KMS-11 (cell line): ENCODE measurements around the gene JPH4.
A peak's percentile ranks its signal among the peaks of the same experiment; 100 is the strongest.

ENCODE experiments used
- H2AFZ ChIP-seq: fragments of 200-600 bp; sonication (generic); 2 replicates; pipeline ENCODE4 v1.6.1; 2016; ENCODE audit warnings: antibody characterized with exemption, mixed run types, low read depth
- H3K27ac ChIP-seq: fragments of 200-600 bp; sonication (generic); 2 replicates; pipeline ENCODE4 v1.6.1; 2016; ENCODE audit warnings: mild to moderate bottlenecking, mixed run types
- H3K27me3 ChIP-seq: fragments of 200-600 bp; sonication (generic); 2 replicates; pipeline ENCODE4 v1.6.1; 2017; ENCODE audit warnings: mild to moderate bottlenecking, low read depth, mixed run types, moderate library complexity; ENCODE audit not compliant: insufficient read depth
- H3K36me3 ChIP-seq: fragments of 200-600 bp; sonication (generic); 2 replicates; pipeline ENCODE4 v1.6.1; 2017; ENCODE audit warnings: mild to moderate bottlenecking, mixed run types; ENCODE audit not compliant: insufficient read depth
- H3K4me1 ChIP-seq: fragments of 200-600 bp; sonication (generic); 2 replicates; pipeline ENCODE4 v1.6.1; 2016; ENCODE audit warnings: mild to moderate bottlenecking, low read depth, mixed run types; ENCODE audit not compliant: poor library complexity, severe bottlenecking
- H3K4me2 ChIP-seq: fragments of 200-600 bp; sonication (generic); 2 replicates; pipeline ENCODE4 v1.7.0; 2016; ENCODE audit warnings: mild to moderate bottlenecking, mixed run types
- H3K4me3 ChIP-seq: fragments of 200-600 bp; sonication (generic); IDR thresholded peaks from 2 replicates; pipeline ENCODE4 v1.6.1; 2017; ENCODE audit warnings: low read depth, low read length, mixed read lengths; ENCODE audit not compliant: insufficient read depth
- H3K79me2 ChIP-seq: fragments of 200-600 bp; sonication (generic); 2 replicates; pipeline ENCODE4 v1.6.1; 2016; ENCODE audit warnings: low read depth, mixed run types; ENCODE audit not compliant: insufficient read depth
- H3K9ac ChIP-seq: fragments of 200-600 bp; sonication (generic); 2 replicates; pipeline ENCODE4 v1.6.1; 2016; ENCODE audit warnings: mild to moderate bottlenecking, mixed run types
- H4K20me1 ChIP-seq: fragments of 200-600 bp; sonication (generic); 2 replicates; pipeline ENCODE4 v1.6.1; 2016; ENCODE audit warnings: mild to moderate bottlenecking, mixed run types; ENCODE audit not compliant: insufficient read depth
- CTCF ChIP-seq: fragments of 200-600 bp; sonication (generic); conservative IDR thresholded peaks from 2 replicates; pipeline ENCODE4 v1.6.1; 2017; ENCODE audit warnings: low read depth, mild to moderate bottlenecking, antibody characterized with exemption, low read length, moderate library complexity, mixed read lengths

The JPH4 gene

GRCh38 chr14:23570806-23571483 is 7.6 kb downstream of the JPH4 start:
- Histone ChIP-seq H3K9ac (no peak overlapping the region), H3K4me2 (no peak overlapping the region), H4K20me1 (no peaks in the 10 kb centered on the region), H3K27ac (no peak overlapping the region), H2AFZ (no peak overlapping the region), H3K79me2 (no peaks in the 10 kb centered on the region), H3K27me3 (no peaks in the 10 kb centered on the region), H3K36me3 (no peaks in the 10 kb centered on the region), H3K4me3 (no peak overlapping the region), H3K4me1 (peaks cover 8% of the 10 kb centered on the region)
- no peak for TF ChIP-seq CTCF

GRCh38 chr14:23569443-23570151 is 9.0 kb downstream of the JPH4 start:
- no peaks in the 10 kb centered on the region for H3K36me3 ChIP-seq
- H4K20me1 ChIP-seq, result no peaks in the 10 kb centered on the region
- H3K9ac ChIP-seq, result no peak overlapping the region
- no peak overlapping the region for H3K4me3 ChIP-seq
- H2AFZ ChIP-seq, result no peak overlapping the region
- H3K79me2 ChIP-seq, result no peaks in the 10 kb centered on the region
- H3K4me2 ChIP-seq, result no peak overlapping the region
- no peak overlapping the region for H3K27ac ChIP-seq
- H3K4me1 ChIP-seq, result peaks cover 8% of the 10 kb centered on the region
- no peak for TF ChIP-seq CTCF
- H3K27me3 ChIP-seq, result no peaks in the 10 kb centered on the region

- TF ChIP-seq CTCF, result no peak
- H3K27me3 ChIP-seq, result no peaks in the 10 kb centered on the region
- H3K79me2 ChIP-seq, result no peaks in the 10 kb centered on the region
- peaks cover 8% of the 10 kb centered on the region for H3K4me1 ChIP-seq
- H4K20me1 ChIP-seq, result no peaks in the 10 kb centered on the region
- H3K4me2 ChIP-seq, result no peak overlapping the region; the same call in 1 of the 2 replicates
- no peak overlapping the region for H3K4me3 ChIP-seq
- no peaks in the 10 kb centered on the region for H3K36me3 ChIP-seq
- no peak overlapping the region for H2AFZ ChIP-seq
- no peak overlapping the region for H3K9ac ChIP-seq
- H3K27ac ChIP-seq, result no peak overlapping the region
Observed at GRCh38 chr14:23568600-23569331, 9.8 kb downstream of the JPH4 start.

- Histone ChIP-seq H3K4me2 (peak overlapping the region; percentile 45; the same call in 1 of the 2 replicates), H3K9ac (peak overlapping the region; percentile 49; the same call in 1 of the 2 replicates), H3K27ac (no peak overlapping the region), H3K27me3 (no peaks in the 10 kb centered on the region), H3K4me1 (peaks cover 8% of the 10 kb centered on the region), H4K20me1 (no peaks in the 10 kb centered on the region), H3K36me3 (no peaks in the 10 kb centered on the region), H2AFZ (peak overlapping the region; percentile 64; the same call in 1 of the 2 replicates), H3K79me2 (no peaks in the 10 kb centered on the region), H3K4me3 (no peak overlapping the region)
- TF ChIP-seq CTCF, result no peak
Observed at GRCh38 chr14:23568021-23568599, 10.5 kb downstream of the JPH4 start.
